ENCODE measurements around the gene PRX. TPM values are rescaled to one million over a fixed set of nuclear protein-coding genes. Genes with fewer than 3 reads are reported as not detected.

PRX gene
- total and polyA plus RNA-seq, 9 of the 15 experiments (the other 6 are each of a cell fraction or from before 2014, with no cell fraction given): 0.65 to 3.5 (median 1.7) TPM; not detected in 2

GRCh38 chr19:40420766-40421765, 7.9 kb upstream of the PRX start (continued):
- no peak for TF ChIP-seq E2F3 (CRISPR knock-in tag; IDR thresholded peaks at IDR 0.05)
- no peak for TF ChIP-seq CGGBP1 (CRISPR knock-in tag; IDR thresholded peaks at IDR 0.05)
- TF ChIP-seq ZKSCAN3 (CRISPR knock-in tag; IDR thresholded peaks at IDR 0.05): no peak
- no peak for TF ChIP-seq CSDE1 (IDR thresholded peaks at IDR 0.05)
- no peak for TF ChIP-seq E2F4 (CRISPR knock-in tag; IDR thresholded peaks at IDR 0.05; ENCODE audit: low read depth)
- no peak for TF ChIP-seq ZBTB40 (IDR thresholded peaks at IDR 0.05)
- TF ChIP-seq ZBTB40 (CRISPR knock-in tag; IDR thresholded peaks at IDR 0.05): no peak
- no peak for TF ChIP-seq SNRNP70 (optimal IDR thresholded peaks at IDR 0.05; ENCODE audit: low read depth, low read length)
- TF ChIP-seq BRD4 (IDR thresholded peaks at IDR 0.05): no peak
- peak; percentile 46 for TF ChIP-seq HNRNPLL (IDR thresholded peaks at IDR 0.05; ENCODE audit: low read depth, low read length, poor library complexity, severe bottlenecking)
- TF ChIP-seq TSC22D4 (tag; IDR thresholded peaks at IDR 0.05): no peak
- TF ChIP-seq TBP (optimal IDR thresholded peaks at IDR 0.05; ENCODE audit: low read depth, low read length): peak; percentile 75
- TF ChIP-seq GTF2A2 (tag; IDR thresholded peaks at IDR 0.05): no peak
- TF ChIP-seq CBX2 (IDR thresholded peaks at IDR 0.05; ENCODE audit: insufficient read depth, low read length, poor library complexity, severe bottlenecking): no peak
- no peak for TF ChIP-seq ZNF785 (CRISPR knock-in tag; IDR thresholded peaks at IDR 0.05)
- TF ChIP-seq SMARCB1 (IDR thresholded peaks at IDR 0.05; ENCODE audit: insufficient read length, low read depth): no peak
- TF ChIP-seq XRCC4 (IDR thresholded peaks at IDR 0.05; ENCODE audit: extremely low read depth, insufficient read depth, insufficient read length): no peak
- TF ChIP-seq TAF1 (IDR thresholded peaks at IDR 0.05; ENCODE audit: control insufficient read depth, extremely low read depth, insufficient read depth, low read length, severe bottlenecking): peak; percentile 83
